HG03196 (cell line): ENCODE results near the gene LONRF2.
"Not testable (repeated sequence)": the region's sequence is repeated elsewhere in the genome, so short reads cannot be mapped to it uniquely, and the experiment has no call there.

Experiments used
- ATAC-seq: cut with Tn5 transposase; IDR thresholded peaks from one replicate; pipeline ENCODE4 v1.9.1; 2021; ENCODE audit not compliant: unreplicated experiment

LONRF2 gene

GRCh38 chr2:100321866-100322820 lies at the start of gene LONRF2:
Gene LONRF2 (minus strand): TSS chr2:100322501. CDS start chr2:100322093, 408 bp downstream.
- ATAC-seq, result no peak

- ATAC-seq, result no peak
Measured at GRCh38 chr2:100367163-100367562, 44.9 kb upstream of the LONRF2 start.

GRCh38 chr2:100365434-100365833 lies 43.1 kb upstream of the LONRF2 start:
- no peak for ATAC-seq

GRCh38 chr2:100362269-100362668 lies 40.0 kb upstream of the LONRF2 start:
- ATAC-seq, result not testable (repeated sequence)

GRCh38 chr2:100359576-100359975 lies 37.3 kb upstream of the LONRF2 start:
- no peak for ATAC-seq

- ATAC-seq, result no peak
Measured at GRCh38 chr2:100358554-100358953, 36.3 kb upstream of the LONRF2 start.

GRCh38 chr2:100352521-100352920 lies 30.2 kb upstream of the LONRF2 start:
- no peak for ATAC-seq

- no peak for ATAC-seq
Measured at GRCh38 chr2:100350661-100351185, 28.4 kb upstream of the LONRF2 start.

- not testable (repeated sequence) for ATAC-seq
Measured at GRCh38 chr2:100345144-100345543, 22.8 kb upstream of the LONRF2 start.

GRCh38 chr2:100344433-100344832 lies 22.1 kb upstream of the LONRF2 start:
- ATAC-seq, result no peak

GRCh38 chr2:100342466-100342865 lies 20.2 kb upstream of the LONRF2 start:
- not testable (repeated sequence) for ATAC-seq

- no peak for ATAC-seq
Measured at GRCh38 chr2:100339823-100340222, 17.5 kb upstream of the LONRF2 start.

- no peak for ATAC-seq
Measured at GRCh38 chr2:100334929-100335328, 12.6 kb upstream of the LONRF2 start.

GRCh38 chr2:100327742-100328141 lies 5.4 kb upstream of the LONRF2 start:
- no peak for ATAC-seq

GRCh38 chr2:100321179-100321865 lies 979 bp downstream of the LONRF2 start:
- ATAC-seq, result no peak

GRCh38 chr2:100320547-100321178 lies 1.6 kb downstream of the LONRF2 start:
- no peak for ATAC-seq

- no peak for ATAC-seq
Measured at GRCh38 chr2:100317634-100318033, 4.7 kb downstream of the LONRF2 start.

GRCh38 chr2:100309973-100310719 lies 12.2 kb downstream of the LONRF2 start:
- no peak for ATAC-seq

- no peak for ATAC-seq
Measured at GRCh38 chr2:100309311-100309710, 13.0 kb downstream of the LONRF2 start.

GRCh38 chr2:100303744-100304143 lies 18.6 kb downstream of the LONRF2 start:
- no peak for ATAC-seq

- ATAC-seq, result no peak
Measured at GRCh38 chr2:100302585-100302892, 19.8 kb downstream of the LONRF2 start.
